ENCODE measurements around the gene IGF2. TPM values are rescaled to one million over a fixed set of nuclear protein-coding genes. Genes with fewer than 3 reads are reported as not detected.

IGF2 gene
- total RNA-seq, 2 donors from 2014 or later, result 10.6 to 84.0 TPM

GRCh38 chr11:2168286-2169004 lies 29.3 kb upstream of the IGF2 start:
- intact Hi-C loops (cut with DNase I), result no loop called here
- DNase-seq (no peak), ATAC-seq (no peak)
- Histone ChIP-seq H3K4me3 (no peak overlapping the region), H3K9me3 (no peaks in the 10 kb centered on the region), H3K36me3 (replicated peaks in 1 of 2; ENCODE audit: insufficient read depth in 1 of 2, low read depth in 2 of 2) (no peaks in the 10 kb centered on the region), H3K27ac (no peak overlapping the region), H3K4me1 (peaks cover 7% of the 10 kb centered on the region), H3K27me3 (no peaks in the 10 kb centered on the region)
- 55 to 65% methylated on average over 30 to 32 of the region's 33 CpGs for WGBS, 2 donors
- no peak for TF ChIP-seq POLR2A (IDR thresholded peaks at IDR 0.05)
- no peak for TF ChIP-seq CTCF (IDR thresholded peaks at IDR 0.05)

DNA sequence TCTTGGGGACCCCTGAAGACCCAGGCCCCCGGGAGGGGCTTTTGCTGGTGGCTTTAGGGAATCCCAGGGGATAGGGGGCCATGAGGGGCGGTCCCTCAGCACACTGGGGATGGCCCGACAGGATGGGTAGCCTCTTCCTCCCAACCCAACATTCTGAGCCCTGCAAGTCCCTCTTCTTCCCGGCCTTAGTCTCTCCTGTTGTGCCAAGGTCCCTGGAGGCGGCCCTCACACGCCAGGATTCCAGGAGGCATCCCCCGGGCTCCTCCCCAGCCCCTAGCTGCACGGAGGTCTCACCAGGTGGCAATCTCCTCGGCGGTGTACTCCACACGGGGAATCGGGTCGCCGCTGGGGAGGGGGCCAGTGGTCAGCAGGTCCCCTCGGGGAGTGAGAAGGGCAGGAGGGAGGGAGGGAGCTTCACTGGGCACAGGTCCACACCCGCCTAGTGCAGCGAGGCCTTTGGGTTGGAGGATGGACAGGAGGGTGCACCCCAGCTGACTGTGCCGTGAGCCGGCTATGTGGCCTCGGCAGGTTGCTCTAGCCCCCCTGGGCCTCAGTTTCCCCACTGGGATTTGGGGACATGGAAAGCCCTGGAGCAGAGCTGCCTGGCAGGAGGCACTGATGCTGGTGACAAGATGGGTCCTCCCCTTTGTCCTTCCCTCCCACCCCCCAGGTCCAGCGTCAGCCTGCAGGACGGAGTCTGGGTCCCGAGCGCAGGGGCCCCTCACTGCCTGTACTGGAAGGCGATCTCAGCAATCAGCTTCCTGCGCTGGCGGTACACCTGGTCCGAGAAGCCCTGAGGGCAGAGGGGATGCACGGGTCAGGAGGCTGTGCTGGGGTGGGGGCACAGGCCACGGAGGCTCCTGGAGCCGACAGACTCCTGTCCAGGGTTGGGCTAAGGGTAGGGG lies 28.2 kb upstream of the IGF2 start:
- Histone ChIP-seq H3K36me3 (replicated peaks in 1 of 2; ENCODE audit: insufficient read depth in 1 of 2, low read depth in 2 of 2) (no peaks in the 10 kb centered on the region), H3K4me1 (peaks cover 7% of the 10 kb centered on the region), H3K27me3 (no peaks in the 10 kb centered on the region), H3K9me3 (no peaks in the 10 kb centered on the region), H3K27ac (no peak overlapping the region), H3K4me3 (no peak overlapping the region)
- intact Hi-C loops (cut with DNase I), result no loop called here
- 49 to 64% methylated on average over 15 to 31 of the region's 31 CpGs for WGBS, 2 donors
- no peak for TF ChIP-seq CTCF (IDR thresholded peaks at IDR 0.05)
- TF ChIP-seq POLR2A (IDR thresholded peaks at IDR 0.05), result no peak
- DNase-seq (no peak), ATAC-seq (no peak)

- Histone ChIP-seq H3K27me3 (no peaks in the 10 kb centered on the region), H3K4me1 (peaks cover 7% of the 10 kb centered on the region)
Measured at GRCh38 chr11:2166091-2166851, 27.1 kb upstream of the IGF2 start.

DNA sequence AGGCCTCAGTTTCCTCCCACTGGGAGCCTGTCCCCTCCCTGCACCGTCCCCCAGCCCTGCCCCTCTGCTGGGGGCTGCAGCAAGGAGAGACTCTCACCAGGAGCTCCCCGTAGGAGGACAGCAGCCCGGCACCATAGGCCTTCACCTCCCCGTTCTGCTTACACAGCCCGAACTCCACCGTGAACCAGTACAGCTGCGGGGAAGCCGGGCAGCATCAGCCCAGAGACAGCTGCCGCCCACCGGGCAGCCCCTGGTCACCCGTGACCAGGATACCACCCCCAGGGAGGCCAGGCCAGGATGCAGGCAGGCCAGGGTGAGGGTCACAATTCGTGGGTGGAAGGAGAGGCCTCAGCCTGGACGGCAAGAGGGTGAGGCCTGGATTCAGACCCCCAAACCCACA lies 26.4 kb upstream of the IGF2 start:
- TF ChIP-seq POLR2A (IDR thresholded peaks at IDR 0.05) (no peak), CTCF (IDR thresholded peaks at IDR 0.05) (no peak)
- intact Hi-C loops (cut with DNase I), result no loop called here
- Histone ChIP-seq H3K36me3 (replicated peaks in 1 of 2; ENCODE audit: insufficient read depth in 1 of 2, low read depth in 2 of 2) (no peaks in the 10 kb centered on the region), H3K4me1 (peaks cover 7% of the 10 kb centered on the region), H3K27me3 (no peaks in the 10 kb centered on the region), H3K4me3 (no peak overlapping the region), H3K27ac (no peak overlapping the region), H3K9me3 (no peaks in the 10 kb centered on the region)
- no peak for DNase-seq
- 65 to 100% methylated on average over 2 to 13 of the region's 13 CpGs for WGBS, 2 donors
- ATAC-seq, result no peak

More at GRCh38 chr11:2166091-2166851, 27.1 kb upstream of the IGF2 start:
- peak in 1 of 4 donors; percentile 62 for DNase-seq
- TF ChIP-seq CTCF (IDR thresholded peaks at IDR 0.05) (peak; percentile 42 to 59 (median 45)), POLR2A (IDR thresholded peaks at IDR 0.05) (no peak)
- WGBS, 2 donors, result 0 to 6% methylated on average over 1 to 55 of the region's 70 CpGs
- H3K36me3 ChIP-seq (replicated peaks in 1 of 2; ENCODE audit: insufficient read depth in 1 of 2, low read depth in 2 of 2), result no peaks in the 10 kb centered on the region
- H3K9me3 ChIP-seq, result no peaks in the 10 kb centered on the region
- H3K4me3 ChIP-seq, result no peak overlapping the region
- H3K27ac ChIP-seq, result no peak overlapping the region
- intact Hi-C loops (cut with DNase I), result no loop called here
- peak; percentile 33 for ATAC-seq
